WTC11 (cell line): Measurements from ENCODE around the gene MUC6. TPM values are rescaled to one million over a fixed set of nuclear protein-coding genes. Genes with fewer than 3 reads are reported as not detected.

Source experiments
- ATAC-seq: fragments of 200-7000 bp; cut with Tn5 transposase; 2 replicates; pipeline ENCODE4 v1.10.0; 2021; ENCODE audit warnings: mild to moderate bottlenecking, moderate library complexity
- CTCF ChIA-PET: fragments of 300-600 bp; sonication (Branson Sonifier 250); formaldehyde crosslinking; loops from one replicate; lab custom pipeline; 2021; ENCODE audit warnings: antibody characterized with exemption; lab: Charles Lee
- POLR2A ChIA-PET: fragments of 350-600 bp; sonication (Branson Sonifier 250); formaldehyde crosslinking; loops from one replicate; lab custom pipeline; 2021; ENCODE audit warnings: antibody characterized with exemption; lab: Charles Lee
- DNase-seq: peaks from one replicate; pipeline ENCODE4 v3.0.0; 2021; ENCODE audit warnings: low spot score
- H3K27ac Mint-ChIP-seq: 2 replicates; pipeline ENCODE4 v1.8.0; 2021; ENCODE audit warnings: mixed read lengths
- H3K27me3 Mint-ChIP-seq: 2 replicates; pipeline ENCODE4 v1.8.0; 2021; ENCODE audit warnings: low read depth, mild to moderate bottlenecking, moderate library complexity, mixed read lengths
- H3K36me3 Mint-ChIP-seq: 2 replicates; pipeline ENCODE4 v1.8.0; 2021; ENCODE audit warnings: mixed read lengths
- H3K4me1 Mint-ChIP-seq: 2 replicates; pipeline ENCODE4 v1.8.0; 2022; ENCODE audit warnings: mixed read lengths
- H3K4me3 Mint-ChIP-seq: 2 replicates; pipeline ENCODE4 v1.8.0; 2021; ENCODE audit warnings: mild to moderate bottlenecking, moderate library complexity, mixed read lengths
- H3K9me3 Mint-ChIP-seq: 2 replicates; pipeline ENCODE4 v1.8.0; 2021; ENCODE audit warnings: mixed read lengths
- AFF4 ChIP-seq: sonication (generic); formaldehyde crosslinking; IDR thresholded peaks from 2 replicates; pipeline ENCODE4 v1.8.1; 2023; ENCODE audit warnings: mild to moderate bottlenecking, missing genetic modification reagents, borderline replicate concordance
- ATF1 ChIP-seq: sonication (generic); formaldehyde crosslinking; IDR thresholded peaks from 2 replicates; pipeline ENCODE4 v1.8.1; 2023; ENCODE audit warnings: mild to moderate bottlenecking, moderate library complexity, missing genetic modification reagents
- CTCF ChIP-seq: fragments of 200-600 bp; IDR thresholded peaks from 2 replicates; pipeline ENCODE4 v1.8.0; 2022; ENCODE audit warnings: antibody characterized with exemption
- E2F1 ChIP-seq: sonication (generic); formaldehyde crosslinking; IDR thresholded peaks from 2 replicates; pipeline ENCODE4 v1.8.0; 2022; ENCODE audit warnings: mild to moderate bottlenecking, missing genetic modification reagents
- FOXP4 ChIP-seq: sonication (generic); formaldehyde crosslinking; IDR thresholded peaks from 2 replicates; pipeline ENCODE4 v1.8.0; 2022; ENCODE audit warnings: mild to moderate bottlenecking, missing genetic modification reagents
- GTF2I ChIP-seq: fragments of 250-450 bp; sonication (Bioruptor Pico); conservative IDR thresholded peaks from 2 replicates; pipeline ENCODE4 v1.4.0; 2021; ENCODE audit warnings: mild to moderate bottlenecking
- HMGA2 ChIP-seq: fragments of 250-450 bp; sonication (Bioruptor Pico); IDR thresholded peaks from 2 replicates; pipeline ENCODE4 v1.4.0; 2021; ENCODE audit warnings: mild to moderate bottlenecking, moderate library complexity
- IRF2 ChIP-seq: sonication (generic); formaldehyde crosslinking; IDR thresholded peaks from 2 replicates; pipeline ENCODE4 v1.8.0; 2022; ENCODE audit warnings: low read depth, missing genetic modification reagents, borderline replicate concordance
- KAT7 ChIP-seq: sonication (generic); formaldehyde crosslinking; IDR thresholded peaks from 2 replicates; pipeline ENCODE4 v1.8.1; 2023; ENCODE audit warnings: missing genetic modification reagents, mild to moderate bottlenecking, borderline replicate concordance
- MLX ChIP-seq: sonication (generic); formaldehyde crosslinking; IDR thresholded peaks from 2 replicates; pipeline ENCODE4 v1.8.1; 2023; ENCODE audit warnings: mild to moderate bottlenecking, missing genetic modification reagents, moderate library complexity
- NFATC4 ChIP-seq: fragments of 250-450 bp; sonication (Bioruptor Pico); IDR thresholded peaks from 2 replicates; pipeline ENCODE4 v1.9.0; 2021; ENCODE audit warnings: mild to moderate bottlenecking
- NR3C1 ChIP-seq: sonication (generic); formaldehyde crosslinking; conservative IDR thresholded peaks from 2 replicates; pipeline ENCODE4 v1.8.1; 2023; ENCODE audit warnings: low read depth, mild to moderate bottlenecking, missing genetic modification reagents
- SP1 ChIP-seq: sonication (generic); formaldehyde crosslinking; conservative IDR thresholded peaks from 2 replicates; pipeline ENCODE4 v1.8.1; 2022; ENCODE audit warnings: missing genetic modification reagents
- STAT6 ChIP-seq: sonication (generic); formaldehyde crosslinking; conservative IDR thresholded peaks from 2 replicates; pipeline ENCODE4 v1.8.1; 2023; ENCODE audit warnings: mild to moderate bottlenecking, low read depth, missing genetic modification reagents, moderate library complexity
- TCF7 ChIP-seq: sonication (generic); formaldehyde crosslinking; IDR thresholded peaks from 2 replicates; pipeline ENCODE4 v1.8.0; 2022; ENCODE audit warnings: mild to moderate bottlenecking, low read depth, missing genetic modification reagents, moderate library complexity
- USF2 ChIP-seq: sonication (generic); formaldehyde crosslinking; IDR thresholded peaks from 2 replicates; pipeline ENCODE4 v1.8.1; 2023; ENCODE audit warnings: mild to moderate bottlenecking, missing genetic modification reagents, moderate library complexity
- ZBTB43 ChIP-seq: sonication (generic); formaldehyde crosslinking; IDR thresholded peaks from 2 replicates; pipeline ENCODE4 v1.8.1; 2023; ENCODE audit warnings: mild to moderate bottlenecking, missing genetic modification reagents
- ZNF317 ChIP-seq: sonication (generic); formaldehyde crosslinking; IDR thresholded peaks from 2 replicates; pipeline ENCODE4 v1.8.1; 2023; ENCODE audit warnings: low read depth, mild to moderate bottlenecking, moderate library complexity, missing genetic modification reagents, borderline replicate concordance
- ZNF423 ChIP-seq: fragments of 250-450 bp; sonication (Bioruptor Pico); IDR thresholded peaks from 2 replicates; pipeline ENCODE4 v2.1.2; 2022; ENCODE audit warnings: mild to moderate bottlenecking, moderate library complexity
- total RNA-seq: library from RNA; stranded (reverse); gene quantifications from 3 replicates; pipeline ENCODE4 v1.2.3, GENCODE V29; 2021

MUC6 gene
- total RNA-seq, 1 experiment from 2014 or later = 0.13 TPM

GRCh38 chr11:1069740-1070139 lies 33.2 kb upstream of the MUC6 start (continued):
- no peak for TF ChIP-seq USF2 (CRISPR knock-in tag)
- TF ChIP-seq GTF2I (CRISPR knock-in tag) = no peak
- no peak for TF ChIP-seq TCF7 (CRISPR knock-in tag)
- no peak for TF ChIP-seq ATF1 (CRISPR knock-in tag)
- TF ChIP-seq KAT7 (CRISPR knock-in tag) = no peak
- no peak for TF ChIP-seq HMGA2
- no peak for TF ChIP-seq ZBTB43 (CRISPR knock-in tag)
- TF ChIP-seq, all 79 proteins: peak for 0

- Mint-ChIP-seq H3K27me3 (peaks cover 4% of the 10 kb centered on the region; the same call in 1 of the 2 replicates), H3K9me3 (peaks cover 3% of the 10 kb centered on the region; the same call in 1 of the 2 replicates), H3K27ac (no peak overlapping the region), H3K36me3 (no peaks in the 10 kb centered on the region), H3K4me1 (no peaks in the 10 kb centered on the region), H3K4me3 (no peak overlapping the region)
- ATAC-seq (no peak), DNase-seq (no peak)
- ChIA-PET POLR2A (no interaction called here), CTCF (interaction anchor here (0.5 to 1.1 kb wide), 2 partner anchors 17 to 47 kb away, joined by 3 to 4 read pairs; no protein-coding TSS in a partner anchor)
- TF ChIP-seq STAT6 (CRISPR knock-in tag) (no peak), NR3C1 (CRISPR knock-in tag) (no peak), ZNF423 (CRISPR knock-in tag) (no peak), MLX (CRISPR knock-in tag) (no peak), FOXP4 (CRISPR knock-in tag) (no peak), CTCF (no peak), SP1 (CRISPR knock-in tag) (no peak), IRF2 (CRISPR knock-in tag) (no peak), ZNF317 (CRISPR knock-in tag) (no peak), AFF4 (CRISPR knock-in tag) (no peak), NFATC4 (CRISPR knock-in tag) (no peak), E2F1 (CRISPR knock-in tag) (no peak)
Measured at GRCh38 chr11:1067812-1068496, 31.4 kb upstream of the MUC6 start.
